Measurements from ENCODE around the gene GNG12.

- TF ChIP-seq POLR2AphosphoS5 (IDR thresholded peaks at IDR 0.05; ENCODE audit: low read depth, low read length) (no peak), POLR2A (IDR thresholded peaks at IDR 0.05; ENCODE audit: low read depth, low read length) (no peak), TAF1 (IDR thresholded peaks at IDR 0.05; ENCODE audit: borderline replicate concordance, low read depth, low read length) (no peak)
These were observed 15.1 kb downstream of the GNG12 start for GRCh38 chr1:67818162-67818561.
